GM21423 (cell line): ENCODE measurements around the gene CDH4.

Experiments used
- ATAC-seq: cut with Tn5 transposase; IDR thresholded peaks from one replicate; pipeline ENCODE4 v1.9.1; 2021; ENCODE audit warnings: mild to moderate bottlenecking, moderate library complexity; ENCODE audit not compliant: unreplicated experiment

Gene CDH4

DNA sequence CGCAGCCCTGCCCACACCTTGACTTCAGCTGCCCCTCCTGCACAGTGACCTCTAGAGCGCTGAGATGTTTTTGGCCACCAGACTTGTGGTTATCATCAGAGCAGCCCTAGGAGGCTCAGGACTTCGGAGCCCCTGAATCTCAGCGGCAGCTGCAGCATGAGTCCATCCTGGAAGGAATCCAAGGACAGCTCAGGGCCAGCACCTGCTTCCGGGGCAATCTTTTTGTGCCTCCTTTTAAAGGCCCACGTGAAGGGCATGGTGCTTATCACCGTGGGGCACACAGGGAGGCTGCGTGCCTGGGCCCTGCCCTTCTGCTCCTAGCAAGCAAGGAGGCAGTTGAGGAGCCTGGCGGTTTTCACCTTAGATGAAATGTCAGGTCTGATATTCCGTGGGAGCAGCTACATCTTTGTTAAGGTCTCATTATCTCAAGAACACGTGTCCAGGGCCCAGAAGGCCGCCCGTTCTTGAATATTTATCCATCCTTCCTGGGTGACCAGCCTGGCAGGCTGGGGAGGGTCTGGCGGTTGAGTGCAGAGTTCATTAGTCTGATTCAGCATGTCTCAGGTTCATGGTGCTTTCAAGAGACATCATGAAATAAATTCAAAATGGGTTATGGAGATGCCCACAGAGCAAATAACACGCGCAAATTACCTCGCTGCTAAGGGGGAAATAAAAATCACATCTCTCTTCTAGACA, 421.2 kb downstream of the CDH4 start:
- ATAC-seq = no peak

- no peak for ATAC-seq
These were observed 422.1 kb downstream of the CDH4 start for GRCh38 chr20:61674121-61674520.

DNA sequence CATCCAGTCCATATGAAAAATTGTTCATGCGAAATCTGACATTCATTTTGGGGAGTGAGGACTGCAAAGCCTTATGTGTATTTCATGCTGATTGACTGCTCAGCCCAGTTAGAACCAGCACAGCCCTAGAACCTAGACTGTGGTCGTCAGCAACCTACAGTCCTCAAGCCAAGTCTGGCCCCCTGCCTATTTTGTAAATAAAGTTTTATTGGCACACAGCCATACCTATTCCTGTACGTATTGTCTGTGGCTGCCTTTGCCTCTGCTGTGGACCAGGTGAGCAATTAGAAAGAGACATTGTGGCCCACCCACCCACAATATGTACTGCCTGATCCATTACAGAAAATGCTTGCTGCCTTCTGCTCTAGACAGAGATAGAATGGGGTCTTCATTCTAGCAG, 422.6 kb downstream of the CDH4 start:
- ATAC-seq = no peak

DNA sequence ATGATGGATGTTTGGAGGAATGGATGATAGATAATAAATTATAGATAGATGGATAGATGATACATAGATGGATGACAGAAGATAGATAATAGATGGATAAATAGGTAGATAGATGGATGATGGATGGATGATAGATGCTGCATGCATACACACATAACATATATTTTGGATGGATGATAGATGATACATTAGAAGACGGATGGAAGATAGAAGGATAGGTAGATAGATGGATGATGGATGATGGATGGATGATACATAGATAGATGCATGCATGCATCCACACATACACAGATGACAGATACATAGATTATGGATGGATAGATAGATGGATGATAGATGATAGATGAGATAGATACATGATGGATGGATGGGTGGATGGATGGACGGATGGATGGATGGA, 425.9 kb downstream of the CDH4 start:
- no peak for ATAC-seq

- ATAC-seq = no peak
These were observed 426.4 kb downstream of the CDH4 start for GRCh38 chr20:61678437-61678836.

DNA sequence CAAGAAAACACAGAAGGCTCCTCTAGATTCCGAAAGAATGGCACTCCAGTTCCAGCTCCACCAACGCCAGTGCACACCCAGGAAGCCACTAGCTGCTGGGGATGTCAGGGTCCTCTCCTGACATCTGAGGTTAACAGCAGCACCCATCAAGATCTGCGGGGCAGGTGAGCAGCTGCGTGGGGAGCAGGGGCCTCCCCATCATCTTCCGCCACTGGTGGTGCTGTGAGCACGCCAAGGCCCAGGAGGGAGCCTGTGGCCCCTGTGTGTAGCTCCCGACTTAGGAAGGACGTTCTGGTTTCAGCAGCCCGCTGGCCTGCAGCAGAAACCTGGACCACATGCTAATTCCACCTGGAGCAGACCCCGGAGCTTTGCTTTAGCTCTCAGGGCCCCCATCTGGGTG, 427.4 kb downstream of the CDH4 start:
- no peak for ATAC-seq

GRCh38 chr20:61680096-61680495, 428.0 kb downstream of the CDH4 start:
- no peak for ATAC-seq

DNA sequence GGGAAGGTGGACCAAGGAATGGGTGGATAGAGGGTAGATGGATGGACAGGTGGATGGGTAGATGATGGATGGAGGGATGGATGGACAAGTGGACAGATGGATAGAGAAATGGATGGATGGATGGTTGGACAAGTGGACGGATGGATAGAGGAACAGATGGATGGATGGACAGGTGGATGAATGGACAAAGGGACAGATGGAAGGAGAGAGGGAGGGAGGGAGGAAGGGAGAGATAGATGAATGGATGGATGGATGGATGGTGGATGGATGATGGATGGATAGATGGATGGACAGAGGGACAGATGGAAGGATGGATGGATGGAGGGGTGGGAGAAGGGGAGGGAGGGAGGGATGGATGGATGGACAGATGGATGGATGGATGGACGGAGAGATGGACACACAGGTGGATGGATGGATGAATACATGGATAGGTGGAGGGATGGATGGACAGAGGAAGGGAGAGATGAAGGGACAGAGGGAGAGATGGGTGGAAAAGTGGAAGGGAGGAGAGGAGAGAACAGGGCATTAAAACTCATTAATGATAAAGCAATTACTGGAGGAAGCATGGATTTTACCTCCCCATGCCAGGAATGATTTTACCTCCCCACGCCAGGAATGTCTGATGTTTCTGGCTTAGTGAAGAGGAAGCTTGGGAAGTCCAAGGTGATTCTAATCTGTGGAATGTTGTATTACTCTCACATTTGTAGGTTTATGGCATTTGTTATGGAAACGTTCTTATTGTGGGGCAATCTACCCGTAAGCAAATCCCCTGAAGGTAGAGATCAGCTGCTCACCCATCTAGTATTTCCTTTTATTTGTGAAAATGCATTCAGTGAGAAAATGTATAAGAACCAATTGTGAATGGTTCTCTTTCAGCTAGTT, 430.3 kb downstream of the CDH4 start:
- no peak for ATAC-seq

DNA sequence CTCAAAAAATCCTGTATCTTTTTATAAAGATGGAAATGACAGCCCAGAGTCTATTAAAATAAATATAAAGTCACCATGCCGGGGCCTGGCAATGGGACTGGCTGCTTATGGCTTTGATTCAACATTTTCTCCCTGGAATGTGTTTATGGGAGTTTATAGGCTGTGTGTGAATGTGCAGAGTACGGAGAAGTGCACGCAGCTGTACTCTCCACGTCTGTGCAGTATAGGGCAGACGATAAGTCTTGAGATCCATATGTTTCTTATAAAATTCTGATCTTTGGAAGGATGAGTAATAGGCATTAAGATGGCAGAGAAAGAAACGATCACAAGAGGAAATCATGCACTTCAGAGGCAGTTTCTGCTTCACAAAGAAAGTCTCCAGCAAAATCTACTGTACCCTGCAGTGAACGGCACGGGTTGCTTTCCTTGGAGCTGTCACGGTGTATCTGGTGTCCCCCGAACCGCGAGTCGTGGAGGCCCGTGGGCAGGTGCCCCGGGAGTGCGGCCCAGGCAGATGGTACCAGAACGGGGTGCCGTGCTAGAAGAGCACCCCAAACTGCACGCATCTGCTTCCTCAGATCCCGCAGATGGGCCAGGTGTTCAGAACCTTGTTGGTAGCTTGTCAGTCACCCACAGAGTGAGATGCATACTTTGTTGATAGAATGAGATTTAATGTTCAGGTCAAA, 431.1 kb downstream of the CDH4 start:
- no peak for ATAC-seq

GRCh38 chr20:61683721-61684120, 431.7 kb downstream of the CDH4 start:
- ATAC-seq = no peak

- no peak for ATAC-seq
These were observed 432.1 kb downstream of the CDH4 start for GRCh38 chr20:61684136-61684535.

- ATAC-seq = no peak
These were observed 432.6 kb downstream of the CDH4 start for GRCh38 chr20:61684583-61685235.

- no peak for ATAC-seq
These were observed 433.4 kb downstream of the CDH4 start for GRCh38 chr20:61685462-61685861.

DNA sequence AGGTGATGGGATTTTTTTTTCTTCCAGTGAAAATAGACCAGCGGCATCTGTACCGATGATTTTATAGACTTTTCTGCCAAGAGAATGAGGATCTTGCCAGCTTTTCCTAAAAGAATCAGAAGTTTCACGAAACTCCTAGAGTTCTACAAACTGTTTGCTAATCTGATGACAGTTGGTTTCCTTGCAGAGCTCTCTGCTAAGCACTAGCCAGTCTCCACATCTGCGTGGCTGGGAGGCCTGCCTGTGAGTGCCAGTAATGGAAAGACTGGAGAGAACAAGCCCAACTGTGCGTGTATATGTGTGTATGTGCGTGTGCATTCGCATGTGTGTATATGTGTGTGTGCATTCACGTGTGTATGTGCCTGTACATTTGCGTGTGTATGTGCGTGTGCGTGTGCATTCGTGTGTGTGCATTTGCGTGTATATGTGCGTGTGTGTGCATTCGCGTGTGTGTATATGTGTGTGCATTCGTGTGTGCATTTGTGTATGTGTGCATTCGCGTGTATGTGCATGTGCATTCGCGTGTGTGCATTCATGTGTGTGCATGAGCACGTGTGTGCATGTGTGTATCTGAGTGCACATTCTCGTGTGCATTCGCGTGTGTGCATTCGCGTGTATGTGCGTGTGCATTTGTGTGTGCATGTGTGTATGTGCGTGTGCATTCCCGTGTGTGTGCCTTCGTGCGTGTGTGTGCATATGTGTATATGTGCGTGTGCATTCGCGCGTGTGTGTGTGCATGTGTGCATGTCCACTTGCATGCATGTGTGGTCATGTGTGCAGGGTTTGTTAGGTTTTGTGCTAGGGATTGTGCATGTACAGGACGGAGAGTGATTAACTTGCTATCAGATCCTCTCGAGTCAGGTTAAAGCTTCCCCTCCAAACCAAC, 434.2 kb downstream of the CDH4 start:
- no peak for ATAC-seq

DNA sequence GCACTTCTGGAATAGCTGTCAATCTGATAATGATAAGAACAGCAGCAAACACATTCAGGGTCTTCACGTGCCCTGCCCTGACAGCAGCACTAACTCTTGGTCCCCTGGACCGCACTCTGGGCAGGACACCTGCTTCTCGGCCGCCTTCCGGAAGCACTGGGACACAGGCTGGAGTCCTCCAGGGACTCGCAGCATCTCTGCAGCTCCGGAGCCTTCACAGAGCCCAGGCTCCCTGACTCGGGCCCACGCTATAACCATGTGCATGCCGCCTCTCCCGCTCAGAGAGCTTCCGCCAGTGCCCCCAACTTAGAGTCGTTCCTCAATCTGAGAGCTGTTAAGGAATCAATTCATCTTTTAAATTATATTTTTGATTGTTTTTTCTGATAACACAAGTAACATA, 436.4 kb downstream of the CDH4 start:
- ATAC-seq = no peak

GRCh38 chr20:61690150-61690549, 438.1 kb downstream of the CDH4 start:
- no peak for ATAC-seq

- ATAC-seq = no peak
These were observed 439.2 kb downstream of the CDH4 start for GRCh38 chr20:61690993-61691838.

GRCh38 chr20:61691978-61692377, 439.9 kb downstream of the CDH4 start:
- no peak for ATAC-seq

DNA sequence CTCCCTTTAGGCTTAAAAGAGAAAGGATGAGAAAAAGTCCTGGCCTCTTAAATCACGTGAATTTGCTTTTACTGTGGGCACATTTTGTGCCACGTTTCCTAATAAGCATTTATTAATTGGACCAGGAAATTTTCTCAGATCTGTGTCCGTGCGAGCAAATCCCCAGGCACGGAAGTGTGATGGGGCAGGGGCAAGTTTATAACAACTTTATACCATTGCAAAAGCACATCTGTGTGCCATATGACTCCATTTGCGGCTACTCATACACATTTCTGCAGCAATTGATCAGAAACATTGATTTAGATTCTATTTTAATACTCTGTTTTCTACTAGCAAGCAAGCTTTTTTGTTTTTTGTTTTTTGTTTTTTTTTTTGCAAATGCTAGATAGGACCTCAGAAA, 440.4 kb downstream of the CDH4 start:
- no peak for ATAC-seq
